HEK293 (cell line): ENCODE data around the gene SLC5A4.

Experiments used
- CTCF ChIP-seq: fragments of 450-650 bp; formaldehyde crosslinking; IDR thresholded peaks from 2 replicates; pipeline ENCODE4 v1.5.1; 2016; ENCODE audit warnings: missing biosample characterization, missing genetic modification characterization
- KLF1 ChIP-seq: fragments of 450-650 bp; formaldehyde crosslinking; IDR thresholded peaks from 2 replicates; pipeline ENCODE4 v1.5.1; 2016; ENCODE audit warnings: missing biosample characterization, missing genetic modification characterization
- KLF16 ChIP-seq: fragments of 450-650 bp; formaldehyde crosslinking; IDR thresholded peaks from 2 replicates; pipeline ENCODE4 v1.5.1; 2017; ENCODE audit warnings: missing biosample characterization, missing genetic modification characterization
- REST ChIP-seq: fragments of 450-650 bp; formaldehyde crosslinking; IDR thresholded peaks from 2 replicates; pipeline ENCODE4 v1.5.1; 2016; ENCODE audit warnings: missing biosample characterization, missing genetic modification characterization
- TRIM28 ChIP-seq: IDR thresholded peaks from 2 replicates; pipeline ENCODE4 v1.6.1; 2011; ENCODE audit warnings: low read length, control low read depth, borderline replicate concordance
- WT1 ChIP-seq: fragments of 450-650 bp; formaldehyde crosslinking; IDR thresholded peaks from 2 replicates; pipeline ENCODE4 v1.5.1; 2016; ENCODE audit warnings: missing biosample characterization, missing genetic modification characterization
- ZXDB ChIP-seq: fragments of 450-650 bp; formaldehyde crosslinking; IDR thresholded peaks from 2 replicates; pipeline ENCODE4 v1.5.1; 2016; ENCODE audit warnings: missing biosample characterization, missing genetic modification characterization
- TF ChIP-seq, protein P1 (sequence below): fragments of 450-650 bp; formaldehyde crosslinking; conservative IDR thresholded peaks from 2 replicates; pipeline ENCODE4 v1.5.1; 2016; ENCODE audit warnings: low read depth, missing biosample characterization, missing genetic modification characterization

GRCh38 chr22:32211011-32211410 is 44.1 kb downstream of the SLC5A4 start:
- no peak for TF ChIP-seq KLF1 (tag by site-specific recombination)
- no peak for TF ChIP-seq REST
- no peak for TF ChIP-seq KLF16 (tag by site-specific recombination)
- TF ChIP-seq, protein P1, sequence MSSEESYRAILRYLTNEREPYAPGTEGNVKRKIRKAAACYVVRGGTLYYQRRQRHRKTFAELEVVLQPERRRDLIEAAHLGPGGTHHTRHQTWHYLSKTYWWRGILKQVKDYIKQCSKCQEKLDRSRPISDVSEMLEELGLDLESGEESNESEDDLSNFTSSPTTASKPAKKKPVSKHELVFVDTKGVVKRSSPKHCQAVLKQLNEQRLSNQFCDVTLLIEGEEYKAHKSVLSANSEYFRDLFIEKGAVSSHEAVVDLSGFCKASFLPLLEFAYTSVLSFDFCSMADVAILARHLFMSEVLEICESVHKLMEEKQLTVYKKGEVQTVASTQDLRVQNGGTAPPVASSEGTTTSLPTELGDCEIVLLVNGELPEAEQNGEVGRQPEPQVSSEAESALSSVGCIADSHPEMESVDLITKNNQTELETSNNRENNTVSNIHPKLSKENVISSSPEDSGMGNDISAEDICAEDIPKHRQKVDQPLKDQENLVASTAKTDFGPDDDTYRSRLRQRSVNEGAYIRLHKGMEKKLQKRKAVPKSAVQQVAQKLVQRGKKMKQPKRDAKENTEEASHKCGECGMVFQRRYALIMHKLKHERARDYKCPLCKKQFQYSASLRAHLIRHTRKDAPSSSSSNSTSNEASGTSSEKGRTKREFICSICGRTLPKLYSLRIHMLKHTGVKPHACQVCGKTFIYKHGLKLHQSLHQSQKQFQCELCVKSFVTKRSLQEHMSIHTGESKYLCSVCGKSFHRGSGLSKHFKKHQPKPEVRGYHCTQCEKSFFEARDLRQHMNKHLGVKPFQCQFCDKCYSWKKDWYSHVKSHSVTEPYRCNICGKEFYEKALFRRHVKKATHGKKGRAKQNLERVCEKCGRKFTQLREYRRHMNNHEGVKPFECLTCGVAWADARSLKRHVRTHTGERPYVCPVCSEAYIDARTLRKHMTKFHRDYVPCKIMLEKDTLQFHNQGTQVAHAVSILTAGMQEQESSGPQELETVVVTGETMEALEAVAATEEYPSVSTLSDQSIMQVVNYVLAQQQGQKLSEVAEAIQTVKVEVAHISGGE (tag by site-specific recombination) = no peak
- no peak for TF ChIP-seq TRIM28
- no peak for TF ChIP-seq WT1
- no peak for TF ChIP-seq CTCF
- TF ChIP-seq ZXDB (tag by site-specific recombination) = no peak
